HG03442 (cell line): ENCODE results near the gene HORMAD2.
"Not testable (repeated sequence)": the region's sequence is repeated elsewhere in the genome, so short reads cannot be mapped to it uniquely, and the experiment has no call there.

ENCODE experiments used
- ATAC-seq: cut with Tn5 transposase; IDR thresholded peaks from one replicate; pipeline ENCODE4 v1.9.1; 2021; ENCODE audit warnings: mild to moderate bottlenecking, moderate library complexity; ENCODE audit not compliant: unreplicated experiment

The HORMAD2 gene

DNA sequence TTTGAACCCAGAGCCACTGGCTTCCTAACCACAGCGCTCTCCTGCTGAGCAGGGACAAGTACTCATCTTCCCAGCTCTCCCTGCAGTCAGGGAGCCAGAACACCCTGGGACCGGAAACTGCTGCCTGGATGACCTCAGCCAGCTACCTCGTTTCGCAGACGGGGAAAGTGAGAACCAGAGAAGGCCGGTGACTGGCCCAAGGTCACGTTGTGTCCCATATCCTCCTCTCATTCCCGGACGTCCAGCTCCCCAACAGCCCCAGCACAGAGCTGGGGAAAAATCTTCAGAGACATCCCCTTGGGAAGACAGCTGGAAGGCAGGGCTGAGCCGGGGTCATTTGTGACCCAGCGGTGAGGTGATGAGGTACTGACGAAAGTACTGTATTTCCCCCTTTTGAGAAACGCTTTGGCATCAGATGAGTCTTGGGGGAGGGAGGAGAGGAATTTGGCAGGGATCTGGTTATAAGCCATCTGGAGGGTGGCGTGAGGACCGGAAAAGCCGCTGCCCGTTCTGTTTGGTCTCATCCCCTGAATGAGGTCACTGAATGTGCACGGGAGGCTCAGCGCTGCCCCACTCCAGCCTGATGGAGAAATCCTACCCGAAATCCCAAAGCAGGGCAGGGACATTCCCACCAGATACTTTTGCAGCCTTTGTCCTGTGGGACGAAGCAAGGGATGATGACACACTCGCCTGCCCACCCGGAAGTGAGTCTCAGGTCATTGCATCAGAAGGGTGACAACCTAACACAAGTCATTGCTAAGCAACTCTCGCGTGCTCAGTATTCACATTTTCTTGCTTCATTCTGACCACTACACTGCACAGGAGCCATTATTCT lies 125.2 kb downstream of the HORMAD2 start:
- no peak for ATAC-seq

DNA sequence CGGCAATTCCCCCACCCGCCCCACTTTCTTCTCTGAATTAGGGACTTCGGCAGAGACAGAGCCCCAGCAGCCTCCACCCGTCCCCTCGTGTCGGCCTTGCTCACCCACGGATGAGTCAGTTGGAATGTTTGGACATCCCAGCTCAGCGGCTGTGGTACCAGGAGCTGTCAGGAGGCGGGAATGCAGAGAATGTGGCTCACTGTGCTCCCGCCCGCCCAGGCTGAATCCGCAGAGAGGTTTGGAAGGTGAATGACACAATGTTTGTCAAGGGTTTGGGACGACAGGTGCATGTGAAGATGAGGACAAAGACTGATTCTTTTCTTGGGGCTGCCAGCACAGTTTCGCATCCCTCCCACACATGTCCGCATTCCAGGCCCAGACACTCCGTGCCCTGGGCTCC lies 126.7 kb downstream of the HORMAD2 start:
- no peak for ATAC-seq

DNA sequence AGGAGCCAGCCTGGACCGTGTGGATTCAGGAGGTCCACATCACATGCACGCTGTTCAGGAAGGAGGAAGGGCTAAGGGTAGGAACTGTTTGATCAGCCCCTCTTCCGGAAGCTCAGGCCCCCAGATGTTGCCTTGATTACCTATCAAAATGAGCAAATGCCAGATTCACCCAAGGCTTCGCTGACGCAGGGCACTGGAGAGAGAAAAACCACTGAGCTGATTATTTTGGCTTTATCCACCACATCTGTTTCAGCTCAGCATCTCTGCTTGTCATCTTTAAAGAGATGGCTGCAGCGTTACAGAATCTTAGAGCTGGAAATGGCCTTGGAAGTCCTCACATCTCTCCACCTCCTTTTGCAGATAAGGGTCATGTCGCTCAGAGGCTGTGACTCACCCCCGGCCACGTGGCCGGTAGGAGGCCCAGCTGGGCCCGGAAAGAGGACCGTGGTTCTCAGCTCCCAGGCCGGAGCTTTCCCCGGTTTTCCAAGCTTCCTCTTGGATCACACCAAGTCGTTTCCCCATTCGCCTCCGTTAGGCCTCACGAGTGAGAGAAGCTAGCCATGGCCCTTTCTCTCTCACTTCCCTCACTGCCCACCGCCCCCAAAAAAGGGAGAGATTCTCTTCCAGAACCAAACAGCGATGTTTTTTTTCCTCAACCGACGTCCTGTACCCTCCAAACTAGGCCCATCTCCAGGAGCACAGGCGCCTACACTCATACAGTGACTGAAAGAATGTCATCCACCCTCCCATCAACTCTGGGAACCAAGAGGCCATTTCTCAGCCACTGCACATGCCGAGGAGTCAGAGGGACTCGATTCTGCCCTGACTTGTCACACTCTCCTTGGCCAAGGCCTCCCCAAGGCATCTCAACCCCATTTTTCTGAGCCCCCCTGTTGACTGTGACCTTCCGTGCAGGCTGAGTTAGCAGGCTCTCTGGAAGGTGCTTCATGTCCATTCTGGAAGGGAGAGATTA lies 128.7 kb downstream of the HORMAD2 start:
- no peak for ATAC-seq

DNA sequence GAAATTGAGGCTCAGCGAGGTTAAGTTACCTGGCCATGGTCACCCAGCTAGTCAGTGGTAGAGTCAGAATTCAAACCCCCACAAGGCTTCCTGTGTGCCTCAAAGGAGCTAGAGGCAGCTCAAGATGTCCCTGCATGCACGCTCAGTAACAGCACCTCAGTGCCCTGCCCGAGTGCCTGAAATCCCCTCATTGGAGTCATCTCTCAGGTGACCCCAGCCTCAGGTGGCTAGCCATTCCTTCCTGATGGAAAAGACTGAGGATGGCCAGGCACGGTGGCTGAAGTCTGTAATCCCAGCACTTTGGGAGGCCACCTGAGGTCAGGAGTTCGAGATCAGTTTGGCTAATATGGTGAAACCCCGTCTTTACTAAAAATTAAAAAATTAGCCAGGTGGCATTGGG lies 129.4 kb downstream of the HORMAD2 start:
- ATAC-seq = no peak

DNA sequence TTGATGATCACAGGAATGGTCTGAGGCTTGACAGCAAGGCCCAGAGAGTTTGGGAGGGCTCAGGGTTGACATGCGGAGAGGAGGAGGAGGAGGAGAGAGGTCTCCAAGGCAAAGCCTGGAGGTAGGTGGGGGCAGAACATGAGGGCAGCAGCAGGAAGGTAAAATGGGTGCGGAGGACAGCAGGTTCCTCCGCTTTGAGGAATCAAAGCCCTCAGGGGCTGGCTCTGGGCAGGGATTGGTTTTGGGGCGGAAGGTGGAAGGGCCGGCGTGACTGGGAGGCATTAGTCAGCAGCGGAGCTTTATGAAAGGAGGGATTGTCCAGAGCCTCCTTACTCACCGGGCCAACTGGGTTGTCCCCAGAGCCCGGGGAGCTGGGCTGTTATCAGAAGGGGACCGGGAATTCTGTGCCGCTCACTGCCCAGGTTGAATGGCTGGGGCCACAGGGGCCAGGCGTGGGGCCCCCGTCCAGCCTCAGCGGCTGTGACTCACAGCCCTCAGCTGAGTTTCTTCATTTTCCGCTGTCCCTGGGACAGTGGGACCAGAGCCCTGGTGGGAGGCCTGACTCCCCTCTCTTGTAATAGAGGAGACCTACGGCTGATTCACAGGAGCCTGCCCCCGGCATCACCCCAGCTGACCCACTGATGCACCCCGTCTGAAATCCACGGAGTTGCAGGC lies 130.1 kb downstream of the HORMAD2 start:
- ATAC-seq = no peak

DNA sequence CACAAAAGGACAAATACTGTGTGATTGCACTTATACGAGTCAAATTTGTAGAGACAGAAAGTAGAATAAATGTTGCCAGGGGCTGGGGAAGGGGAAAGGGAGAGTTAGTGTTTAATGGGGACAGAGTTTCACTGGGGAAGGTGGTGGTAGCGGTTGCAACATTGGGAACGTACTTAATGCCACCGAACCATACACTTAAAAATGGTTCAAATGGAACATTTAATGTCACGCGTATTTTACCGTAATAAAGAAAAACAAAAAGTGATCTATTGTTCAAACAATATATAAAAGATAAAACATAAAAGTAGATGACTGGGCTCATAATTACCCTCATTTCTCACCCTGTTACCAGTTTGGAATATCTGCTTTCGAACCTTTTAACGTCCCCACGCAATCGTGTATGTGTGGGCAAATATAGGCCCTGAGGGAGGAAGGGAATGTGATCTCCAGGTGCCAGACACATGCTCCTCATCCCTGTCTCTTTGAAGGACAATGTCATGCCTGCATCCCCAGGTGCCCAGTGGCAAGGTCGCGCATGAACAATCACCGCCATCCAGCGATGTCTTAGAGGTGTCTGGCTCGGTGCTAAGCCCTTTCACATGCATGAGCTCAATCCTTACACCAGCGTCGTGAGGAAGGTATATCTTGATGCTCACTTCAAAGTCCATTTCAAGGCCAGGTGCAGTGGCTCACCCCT lies 131.0 kb downstream of the HORMAD2 start:
- ATAC-seq = no peak

DNA sequence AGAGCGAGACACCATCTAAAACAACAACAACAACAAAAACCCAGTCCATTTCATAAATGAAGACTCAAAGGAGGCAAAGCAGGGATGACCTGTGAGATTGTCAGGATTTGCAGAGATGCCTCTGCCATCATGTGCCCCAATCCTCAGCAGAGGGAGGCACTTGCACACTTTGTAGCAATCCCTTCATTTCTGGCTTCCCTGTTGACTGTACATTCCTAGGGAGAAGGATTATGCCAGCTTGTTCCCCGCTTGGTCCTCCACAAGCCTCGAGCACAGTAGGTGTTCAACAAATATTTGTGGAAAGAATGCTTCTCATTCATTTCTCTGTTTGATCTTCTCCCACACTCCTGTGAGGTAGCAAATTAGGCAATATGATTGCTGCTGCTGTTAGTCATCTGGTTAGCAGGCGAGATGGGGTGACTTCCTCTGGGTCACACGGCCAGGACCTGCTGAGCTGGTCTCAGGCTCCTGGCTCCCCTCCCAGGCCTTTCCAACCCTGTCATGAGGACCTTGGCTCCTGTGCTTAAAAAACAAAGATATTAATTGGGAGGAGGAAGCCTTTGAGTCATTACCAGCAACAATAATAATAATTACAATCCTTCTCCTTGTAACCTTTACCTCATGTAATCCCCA lies 132.2 kb downstream of the HORMAD2 start:
- ATAC-seq = no peak

DNA sequence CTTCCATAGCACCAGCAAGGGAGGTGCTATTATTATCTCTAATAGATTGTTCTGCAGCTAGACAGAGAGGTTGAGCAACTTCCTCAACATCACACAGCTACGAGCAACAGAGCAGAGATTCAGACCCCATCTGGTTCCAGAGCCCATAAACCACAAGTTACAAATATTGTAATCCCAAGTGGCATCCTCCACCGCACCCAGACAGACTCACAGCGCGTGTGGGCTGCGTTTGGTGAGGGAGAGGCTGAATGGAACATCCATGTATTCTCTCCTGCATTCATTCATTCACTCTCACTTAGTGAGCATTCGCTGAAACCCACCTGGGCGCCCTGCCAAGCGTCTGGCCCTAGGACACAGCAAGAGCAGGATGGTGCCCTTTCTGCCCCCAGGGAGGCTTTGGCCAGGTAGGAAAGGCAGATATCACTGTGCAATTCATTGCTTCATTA lies 132.8 kb downstream of the HORMAD2 start:
- ATAC-seq = no peak

DNA sequence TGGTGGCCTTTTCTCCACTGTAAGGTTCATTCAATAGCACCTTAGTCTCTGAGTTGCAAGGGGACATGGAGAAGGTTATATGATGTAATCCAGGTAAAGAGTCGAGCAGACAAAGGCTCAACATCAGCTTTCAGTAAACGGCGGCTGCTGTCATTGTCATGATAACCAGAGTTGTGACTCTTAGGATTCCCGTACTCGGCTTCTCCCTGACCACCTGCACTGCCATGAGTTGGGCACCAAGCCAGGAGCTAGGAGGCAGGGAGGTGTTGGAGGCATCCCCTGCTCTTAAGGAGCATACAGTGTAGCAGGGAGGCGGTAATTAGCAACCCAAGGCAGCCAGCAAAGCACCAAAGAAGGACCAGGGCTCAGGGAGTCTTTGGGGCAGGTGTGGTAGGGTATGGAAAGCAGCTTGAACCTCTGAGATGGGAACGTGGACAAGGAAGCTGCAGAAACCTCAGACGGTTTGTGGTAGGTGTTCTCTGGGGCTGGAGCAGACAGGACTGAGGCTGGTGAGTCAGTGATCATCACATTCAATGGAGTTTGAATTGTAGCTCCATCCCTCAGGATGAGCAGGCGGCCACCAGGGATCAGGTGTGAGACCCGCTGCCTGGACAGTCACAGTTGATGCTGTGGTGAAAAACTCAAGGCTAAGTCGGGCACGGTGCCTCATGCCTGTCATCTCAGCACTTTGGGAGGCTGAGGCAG lies 134.6 kb downstream of the HORMAD2 start:
- no peak for ATAC-seq

DNA sequence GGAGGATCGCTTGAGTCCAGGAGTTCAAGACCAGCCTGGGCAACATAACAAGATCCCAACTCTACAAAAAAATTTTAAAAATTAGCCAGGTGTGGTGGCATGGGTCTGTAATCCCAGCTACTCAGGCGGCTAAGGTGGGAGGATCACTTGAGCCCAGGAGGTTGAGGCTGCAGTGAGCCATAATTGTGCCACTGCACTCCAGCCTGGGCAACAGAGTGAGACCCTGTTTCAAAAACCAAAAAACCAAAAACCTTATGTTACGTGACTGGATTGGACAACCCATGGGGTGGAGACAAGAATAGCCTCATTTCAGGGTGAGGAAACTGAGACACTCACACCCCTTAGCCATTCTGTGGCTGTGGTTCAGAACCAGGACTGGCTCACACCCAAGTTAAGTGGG lies 136.0 kb downstream of the HORMAD2 start:
- ATAC-seq = not testable (repeated sequence)

DNA sequence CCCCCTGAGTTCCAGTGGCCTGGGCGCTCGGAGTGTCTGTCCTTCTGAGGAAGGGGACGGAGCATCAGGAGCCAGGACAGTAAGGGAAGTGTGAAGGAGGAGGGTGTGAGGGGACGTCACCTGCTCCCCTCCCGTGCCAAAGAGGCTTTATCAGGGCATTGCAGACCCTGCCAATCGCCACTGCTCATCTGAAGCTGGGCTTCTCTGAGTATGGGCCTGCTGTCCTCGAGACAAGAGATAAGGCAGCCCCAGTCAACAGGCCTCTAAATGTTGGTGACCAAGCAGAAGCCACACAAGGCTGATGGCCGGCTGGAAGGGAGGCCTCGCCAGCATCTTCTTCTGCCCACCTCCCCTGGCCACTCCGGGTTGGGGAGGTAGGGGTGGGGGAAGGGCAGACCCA lies 136.4 kb downstream of the HORMAD2 start:
- ATAC-seq = no peak

DNA sequence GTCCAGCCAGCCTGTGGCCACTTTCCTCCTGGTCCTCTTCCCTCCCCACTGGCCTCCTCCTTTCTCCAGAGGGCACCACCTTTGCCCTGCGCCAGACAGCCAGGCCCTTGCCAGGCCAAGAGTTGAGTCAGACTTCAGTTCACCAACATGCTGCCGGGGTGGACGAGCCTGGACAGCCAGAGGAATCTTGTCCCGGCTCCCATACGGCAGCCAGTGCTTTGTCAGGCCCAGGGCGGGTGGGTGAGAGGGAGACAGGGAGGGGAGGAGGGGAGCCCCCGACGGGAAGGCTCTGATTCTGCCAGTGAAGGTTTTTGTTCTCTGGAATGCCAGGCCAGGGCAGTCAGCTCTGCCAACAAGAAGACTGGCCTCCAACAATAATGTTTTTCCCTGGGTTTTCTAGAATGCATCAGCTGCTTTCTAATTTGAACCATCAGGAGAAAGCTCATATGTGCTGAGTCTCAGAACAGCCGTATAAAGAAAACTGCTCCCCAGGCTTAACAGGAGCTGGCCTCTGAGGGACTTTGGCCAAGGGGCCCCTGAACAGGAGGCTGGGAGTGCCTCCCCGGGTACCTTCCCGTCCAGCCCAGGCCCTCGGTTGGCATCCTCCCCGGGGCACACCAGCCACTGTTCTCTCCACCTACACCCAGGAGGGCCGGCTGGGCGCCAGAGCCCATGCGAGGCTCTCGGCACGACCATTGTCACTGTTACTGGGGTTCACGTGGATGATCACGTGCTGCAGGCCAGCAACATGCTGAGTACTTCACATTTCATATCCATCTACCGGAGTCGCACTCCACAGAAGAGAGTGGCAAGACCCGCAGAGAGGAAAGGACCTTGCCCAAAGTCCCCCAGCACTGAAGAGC lies 137.7 kb downstream of the HORMAD2 start:
- ATAC-seq = no peak

DNA sequence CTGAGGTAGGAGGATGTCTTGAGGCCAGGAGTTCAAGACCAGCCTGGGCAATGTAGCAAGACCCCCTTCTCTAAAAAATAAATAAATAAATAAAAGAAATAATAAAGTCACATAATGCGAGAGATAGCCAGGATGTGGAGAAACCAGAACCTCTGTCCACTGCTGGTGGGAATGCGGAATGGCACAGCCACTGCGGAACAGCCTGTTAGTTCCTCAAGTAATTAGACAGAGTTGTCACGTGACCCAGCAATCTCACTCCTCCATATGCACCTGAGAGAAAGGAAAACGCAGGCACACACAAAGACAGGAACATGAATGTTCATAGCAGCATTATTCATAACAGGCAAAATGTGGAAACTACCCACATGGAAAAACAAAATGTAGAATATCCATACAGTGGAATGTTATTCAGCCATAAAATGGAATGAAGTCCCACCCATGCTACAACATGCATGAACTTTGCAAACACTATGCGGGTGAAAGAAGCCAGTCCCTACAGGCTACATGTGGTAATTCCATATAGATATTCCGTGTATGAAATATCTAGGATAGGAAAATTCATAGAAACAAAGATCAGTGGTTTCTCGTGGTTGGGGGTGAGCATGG lies 138.9 kb downstream of the HORMAD2 start:
- no peak for ATAC-seq

DNA sequence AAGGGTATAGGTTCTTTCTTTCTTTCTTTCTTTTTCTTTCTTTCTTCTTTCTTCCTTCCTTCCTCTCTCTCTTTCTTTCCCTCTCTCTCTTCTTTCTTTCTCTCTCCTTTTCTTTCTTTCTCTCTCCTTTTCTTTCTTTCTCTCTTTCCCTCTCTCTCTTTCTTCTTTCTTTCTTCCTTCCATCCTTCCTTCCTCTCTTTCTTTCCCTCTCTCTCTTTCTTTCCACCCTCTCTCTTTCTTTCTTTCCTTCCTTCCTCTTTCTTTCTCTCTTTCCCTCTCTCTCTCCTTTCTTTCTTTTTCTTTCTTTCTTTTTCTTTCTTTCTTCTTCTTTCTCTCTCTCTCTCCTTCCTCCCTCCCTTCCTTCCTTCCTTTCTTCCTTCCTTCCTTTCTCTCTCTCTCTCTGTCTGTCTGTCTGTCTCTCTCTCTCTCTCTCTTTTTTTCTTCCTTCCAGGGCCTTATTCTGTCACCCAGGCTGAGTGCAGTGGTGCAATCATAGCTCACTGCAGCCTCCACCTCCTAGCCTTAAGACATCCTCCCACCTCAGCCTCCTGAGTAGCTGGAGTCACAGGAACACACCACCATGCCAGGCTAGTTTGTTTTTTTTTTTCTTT lies 139.5 kb downstream of the HORMAD2 start:
- ATAC-seq = no peak

DNA sequence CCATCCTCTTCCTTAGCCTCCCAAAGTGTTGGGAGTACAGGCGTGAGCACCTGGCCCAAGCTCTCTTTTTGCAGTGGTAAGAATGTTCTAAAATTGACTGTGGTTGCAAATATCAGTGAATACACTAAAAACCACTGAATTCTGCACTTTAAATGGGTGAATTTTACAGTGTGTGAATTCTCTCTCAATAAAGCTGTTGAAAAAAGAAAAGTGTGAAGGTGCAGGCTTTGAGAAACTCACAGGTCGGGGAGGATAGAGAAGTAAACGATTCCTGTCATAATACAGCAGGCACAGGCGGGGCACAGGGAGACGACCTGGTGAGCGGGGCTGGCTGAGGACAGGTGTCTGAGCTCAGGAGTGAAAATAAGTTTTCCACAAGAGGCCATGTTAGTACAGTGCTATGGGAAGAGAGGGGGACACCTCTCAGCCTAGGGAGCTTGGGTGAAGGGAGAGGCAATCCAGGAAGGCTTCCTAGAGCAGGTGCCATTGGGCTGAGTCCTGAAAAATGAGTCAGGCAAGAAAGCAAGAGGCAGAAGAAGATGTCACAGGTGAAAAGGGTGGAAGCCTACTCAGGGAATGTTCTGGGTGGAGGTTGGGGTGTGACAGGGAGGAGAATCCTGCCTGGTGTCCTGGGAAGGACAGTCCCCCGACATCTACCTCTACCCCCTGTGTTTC lies 140.2 kb downstream of the HORMAD2 start:
- ATAC-seq = no peak

DNA sequence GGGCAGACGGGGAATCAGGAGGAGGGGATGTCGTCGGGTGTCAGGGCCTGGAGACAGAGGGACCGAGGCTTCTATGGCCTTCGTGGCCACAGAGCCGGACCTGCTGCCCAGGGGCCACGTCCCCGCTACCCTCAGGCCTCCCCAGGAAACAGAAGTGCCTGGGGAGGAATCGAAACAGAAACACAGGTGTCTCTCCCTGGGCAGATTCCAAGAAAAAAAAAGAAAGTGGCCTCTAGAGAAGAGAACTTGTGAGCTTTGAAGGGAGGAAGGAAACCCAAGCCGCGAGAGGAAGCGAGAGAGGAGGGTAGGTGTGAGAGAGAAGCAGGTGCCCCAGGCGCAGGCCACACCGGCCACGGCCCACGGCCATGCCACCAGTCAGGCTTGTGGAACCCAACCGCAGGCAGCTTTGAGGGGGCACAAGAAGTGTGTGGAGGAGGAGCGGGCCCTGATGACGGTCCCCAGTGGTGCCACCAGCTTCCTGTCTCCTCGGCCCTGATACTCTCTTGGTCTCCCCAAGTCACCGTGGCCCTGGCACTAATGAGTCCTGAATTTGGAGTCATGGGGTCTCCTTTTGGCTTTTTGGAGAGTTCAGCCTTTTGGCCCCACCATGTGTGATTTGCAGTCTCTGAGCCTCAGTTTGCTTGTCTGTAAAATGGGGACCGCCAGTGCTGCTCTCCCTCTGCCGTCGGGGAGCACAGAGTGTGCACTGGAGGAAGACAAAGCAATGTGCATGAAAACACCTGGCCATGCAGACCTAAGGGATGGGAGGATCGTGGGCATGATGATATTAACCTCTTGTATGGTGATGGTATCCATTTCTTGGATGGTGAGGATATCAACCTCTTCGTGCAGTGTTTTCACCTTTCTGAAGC lies 141.1 kb downstream of the HORMAD2 start:
- no peak for ATAC-seq
